ENCODE data around the gene ZNF501. TPM values are rescaled to one million over a fixed set of nuclear protein-coding genes. Genes with fewer than 3 reads are reported as not detected.

The ZNF501 gene
- total RNA-seq (6.1 and 7.2 TPM in 2 replicates), polyA plus RNA-seq (0.79 and 1.1 TPM in 2 replicates), polyA minus RNA-seq (2.9 and 3.0 TPM in 2 replicates)
- total RNA-seq (2013) = 7.0 TPM

- peak within 1 kb of the TSS; percentile 96 for H3K4me3 Mint-ChIP-seq
- Histone ChIP-seq H3K4me1 (ENCODE audit: control insufficient read depth in 2 of 2, insufficient read depth in 2 of 2, low read length in 2 of 2) (peaks cover 6 to 12% of the 10 kb centered on the region in 2 donors), H3K27ac (ENCODE audit: low read length in 2 of 2) (peak within 1 kb of the TSS; percentile 15 to 32), H3K9ac (ENCODE audit: low read length) (peak within 1 kb of the TSS; percentile 78), H4K20me1 (ENCODE audit: control insufficient read depth, insufficient read depth, low read length, poor library complexity, severe bottlenecking) (no peaks in the 10 kb centered on the region), H3K4me3 (ENCODE audit: control extremely low read depth in 1 of 5, extremely low read depth in 1 of 5, insufficient read depth in 1 of 5, low read depth in 2 of 5, low read length in 4 of 5) (peak within 1 kb of the TSS; percentile 35 to 89 (median 77)), H3K27me3 (replicated peaks in 1 of 4; ENCODE audit: control extremely low read depth in 1 of 4, control insufficient read depth in 3 of 4, insufficient read depth in 4 of 4, low read length in 3 of 4) (no peaks in the 10 kb centered on the region), H3K79me2 (ENCODE audit: control insufficient read depth, insufficient read depth, low read length) (no peaks in the 10 kb centered on the region), H2AFZ (ENCODE audit: insufficient read depth, low read depth, low read length, poor library complexity, severe bottlenecking) (peak within 1 kb of the TSS; percentile 88), H3K36me3 (replicated peaks in 1 of 2; ENCODE audit: control extremely low read depth in 1 of 2, control insufficient read depth in 1 of 2, extremely low read depth in 1 of 2, insufficient read depth in 2 of 2, low read length in 1 of 2) (peaks cover 3 to 28% of the 10 kb centered on the region in 2 experiments), H3K9me3 (ENCODE audit: control extremely low read depth in 1 of 3, control insufficient read depth in 2 of 3, insufficient read depth in 1 of 3, low read length in 2 of 3) (peaks cover 11 to 57% (median 50%) of the 10 kb centered on the region in 3 donors), H3K4me2 (replicated peaks; ENCODE audit: low read depth, low read length, poor library complexity, severe bottlenecking) (peak within 1 kb of the TSS; percentile 79)
- ATAC-seq (ENCODE audit: low read depth) = peak; percentile 94
- TF ChIP-seq EZH2 (IDR thresholded peaks at IDR 0.05; ENCODE audit: borderline replicate concordance, insufficient read depth, low read depth, low read length, poor library complexity, severe bottlenecking) (no peak), CTCF (IDR thresholded peaks at IDR 0.05) (no peak)
- 2% methylated on average over 46 of the region's 46 CpGs for WGBS (ENCODE audit: insufficient coverage)
- H3K27ac Mint-ChIP-seq = peak within 1 kb of the TSS; percentile 86
- H3K9me3 Mint-ChIP-seq (ENCODE audit: insufficient read depth) = peaks cover 24% of the 10 kb centered on the region
- H3K27me3 Mint-ChIP-seq = no peaks in the 10 kb centered on the region
- peak; percentile 90 for DNase-seq
- peaks cover 13% of the 10 kb centered on the region for H3K4me1 Mint-ChIP-seq
- ChIA-PET POLR2A (interaction anchor here (0.5 to 2.2 kb wide), 6 partner anchors 8 to 175 kb away, joined by 3 to 6 read pairs (median 4); partner anchors contain the start of genes KIAA1143, KIF15, ZKSCAN7 and ZNF502), CTCF (interaction anchor here (1.2 to 2.0 kb wide), 3 partner anchors 17 to 32 kb away, joined by 3 to 15 read pairs (median 4); partner anchors contain the start of genes KIAA1143, KIF15 and ZNF502)
- intact Hi-C loops (cut with micrococcal nuclease) = loop anchor here (1.0 to 10.0 kb wide), 7 partner anchors 17 to 391 kb away; partner anchors contain the start of genes KIAA1143, KIF15, TCAIM and TMEM42
These were observed at the start of gene ZNF501 for GRCh38 chr3:44729384-44729910. Gene ZNF501, plus strand, starts transcription at chr3:44729635. Its CDS starts 4,787 bp downstream, at chr3:44734422.

- no peak for TF ChIP-seq EZH2 (IDR thresholded peaks at IDR 0.05; ENCODE audit: borderline replicate concordance, insufficient read depth, low read depth, low read length, poor library complexity, severe bottlenecking)
- no peak for TF ChIP-seq CTCF (IDR thresholded peaks at IDR 0.05)
- H3K4me1 Mint-ChIP-seq = peaks cover 21% of the 10 kb centered on the region
- no peak overlapping the region for H3K4me3 ChIP-seq (ENCODE audit: control extremely low read depth in 1 of 5, extremely low read depth in 1 of 5, insufficient read depth in 1 of 5, low read depth in 2 of 5, low read length in 4 of 5)
- H3K9me3 Mint-ChIP-seq (ENCODE audit: insufficient read depth) = peaks cover 11% of the 10 kb centered on the region
- no peak overlapping the region for H3K4me3 Mint-ChIP-seq
- H2AFZ ChIP-seq (ENCODE audit: insufficient read depth, low read depth, low read length, poor library complexity, severe bottlenecking) = no peak overlapping the region
- POLR2A ChIA-PET = no interaction called here
- no peak overlapping the region for H3K4me2 ChIP-seq (replicated peaks; ENCODE audit: low read depth, low read length, poor library complexity, severe bottlenecking)
- no peaks in the 10 kb centered on the region for H3K79me2 ChIP-seq (ENCODE audit: control insufficient read depth, insufficient read depth, low read length)
- CTCF ChIA-PET = no interaction called here
- H3K27me3 ChIP-seq (replicated peaks in 1 of 4; ENCODE audit: control extremely low read depth in 1 of 4, control insufficient read depth in 3 of 4, insufficient read depth in 4 of 4, low read length in 3 of 4) = no peaks in the 10 kb centered on the region
- peaks cover 0 to 3% of the 10 kb centered on the region in 2 experiments for H3K36me3 ChIP-seq (replicated peaks in 1 of 2; ENCODE audit: control extremely low read depth in 1 of 2, control insufficient read depth in 1 of 2, extremely low read depth in 1 of 2, insufficient read depth in 2 of 2, low read length in 1 of 2)
- no peak overlapping the region for H3K27ac ChIP-seq (ENCODE audit: low read length in 2 of 2)
- intact Hi-C loops (cut with micrococcal nuclease) = no loop called here
- peaks cover 10% of the 10 kb centered on the region in 2 donors for H3K4me1 ChIP-seq (ENCODE audit: control insufficient read depth in 2 of 2, insufficient read depth in 2 of 2, low read length in 2 of 2)
- no peak for ATAC-seq (ENCODE audit: low read depth)
- no peak overlapping the region for H3K9ac ChIP-seq (ENCODE audit: low read length)
- H4K20me1 ChIP-seq (ENCODE audit: control insufficient read depth, insufficient read depth, low read length, poor library complexity, severe bottlenecking) = no peaks in the 10 kb centered on the region
- no peaks in the 10 kb centered on the region for H3K27me3 Mint-ChIP-seq
- H3K27ac Mint-ChIP-seq = no peak overlapping the region
- DNase-seq = no peak
- peaks cover 0 to 7% (median 5%) of the 10 kb centered on the region in 3 donors for H3K9me3 ChIP-seq (ENCODE audit: control extremely low read depth in 1 of 3, control insufficient read depth in 2 of 3, insufficient read depth in 1 of 3, low read length in 2 of 3)
- 100% methylated on average over 2 of the region's 4 CpGs for WGBS (ENCODE audit: insufficient coverage)
These were observed 48.4 kb upstream of the ZNF501 start for GRCh38 chr3:44680921-44681455.

All from B cell (primary cell).